Peyer's patch (tissue), 4 donors: ENCODE data around the gene ARHGAP5. TPM values are rescaled to one million over a fixed set of nuclear protein-coding genes. Genes with fewer than 3 reads are reported as not detected.

ENCODE experiments used
- DNase-seq, 3 donors: peaks; one replicate each; pipeline ENCODE4 v3.0.0-alpha.2; 2017 to 2019
- H3K27ac ChIP-seq, 4 donors: fragments of 200-600 bp; sonication (generic); one replicate each; pipeline ENCODE4 v1.5.1; 2016 to 2019
- H3K27me3 ChIP-seq, 2 donors: fragments of 200-600 bp; sonication (generic); one replicate each; pipeline ENCODE4 v1.5.1; 2019
- H3K36me3 ChIP-seq, 3 donors: fragments of 200-600 bp; sonication (generic); one replicate each; pipeline ENCODE4 v1.5.1; 2016 to 2019
- H3K4me1 ChIP-seq, 4 donors: fragments of 200-600 bp; sonication (generic); one replicate each; pipeline ENCODE4 v1.5.1; 2016 to 2019
- H3K4me3 ChIP-seq, 4 donors: fragments of 200-600 bp; sonication (generic); 1 replicate in 3 of 4; 2 replicates in 1 of 4; pipeline ENCODE4 v1.5.1; 2016 to 2019; ENCODE audit warnings: mild to moderate bottlenecking in 1 of 4
- H3K9me3 ChIP-seq, 4 donors: fragments of 200-600 bp; sonication (generic); one replicate each; pipeline ENCODE4 v1.5.1; 2016 to 2019; ENCODE audit warnings: mild to moderate bottlenecking in 1 of 4
- POLR2A ChIP-seq, 2 donors: fragments of 450-650 bp; IDR thresholded peaks; one replicate each; pipeline ENCODE4 v1.5.1; 2017; ENCODE audit warnings: antibody characterized with exemption in 2 of 2, mild to moderate bottlenecking in 2 of 2, moderate library complexity in 2 of 2
- total RNA-seq, 4 donors: library from RNA; depleted of rRNA; stranded (reverse); fragments of >200 nt; gene quantifications; one replicate each; pipeline ENCODE4 v1.1.0, GENCODE V29; 2016
- TF ChIP-seq, protein P1 (sequence below), 6 experiments: fragments of 450-650 bp in 4 of 6; fragments of 200-600 bp in 2 of 6; sonication (generic) in 1 of 6; IDR thresholded peaks; one replicate each; pipeline ENCODE4 v1.5.1; 2017 to 2019; ENCODE audit warnings: antibody characterized with exemption in 6 of 6, mild to moderate bottlenecking in 3 of 6, moderate library complexity in 1 of 6

Gene ARHGAP5
- total RNA-seq, 4 donors from 2014 or later: 113 to 123 (median 115) TPM

DNA sequence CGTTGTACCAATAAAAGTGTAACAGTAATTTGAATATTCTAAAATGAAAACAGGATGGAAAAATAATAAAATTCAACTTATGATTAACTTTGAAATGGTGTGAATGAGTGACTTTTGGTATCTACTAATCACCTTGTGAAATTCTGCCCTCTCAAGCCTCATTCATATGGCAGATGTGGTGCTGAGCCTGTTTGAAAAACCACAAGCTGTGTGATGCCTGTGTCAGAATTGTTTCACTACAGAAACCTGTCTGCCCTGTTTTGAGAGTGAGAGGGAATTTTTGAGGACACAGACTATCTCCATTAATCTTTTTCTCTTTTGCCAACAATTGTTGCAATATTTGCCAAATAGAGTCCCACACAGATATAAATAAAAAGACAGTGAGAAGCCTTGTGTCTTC, 120.8 kb downstream of the ARHGAP5 start:
- peaks cover 0 to 15% (median 0%) of the 10 kb centered on the region in 4 donors for H3K4me1 ChIP-seq
- DNase-seq: no peak
- no peaks in the 10 kb centered on the region for H3K36me3 ChIP-seq
- H3K4me3 ChIP-seq: no peak overlapping the region
- H3K27me3 ChIP-seq: no peaks in the 10 kb centered on the region
- TF ChIP-seq, protein P1, sequence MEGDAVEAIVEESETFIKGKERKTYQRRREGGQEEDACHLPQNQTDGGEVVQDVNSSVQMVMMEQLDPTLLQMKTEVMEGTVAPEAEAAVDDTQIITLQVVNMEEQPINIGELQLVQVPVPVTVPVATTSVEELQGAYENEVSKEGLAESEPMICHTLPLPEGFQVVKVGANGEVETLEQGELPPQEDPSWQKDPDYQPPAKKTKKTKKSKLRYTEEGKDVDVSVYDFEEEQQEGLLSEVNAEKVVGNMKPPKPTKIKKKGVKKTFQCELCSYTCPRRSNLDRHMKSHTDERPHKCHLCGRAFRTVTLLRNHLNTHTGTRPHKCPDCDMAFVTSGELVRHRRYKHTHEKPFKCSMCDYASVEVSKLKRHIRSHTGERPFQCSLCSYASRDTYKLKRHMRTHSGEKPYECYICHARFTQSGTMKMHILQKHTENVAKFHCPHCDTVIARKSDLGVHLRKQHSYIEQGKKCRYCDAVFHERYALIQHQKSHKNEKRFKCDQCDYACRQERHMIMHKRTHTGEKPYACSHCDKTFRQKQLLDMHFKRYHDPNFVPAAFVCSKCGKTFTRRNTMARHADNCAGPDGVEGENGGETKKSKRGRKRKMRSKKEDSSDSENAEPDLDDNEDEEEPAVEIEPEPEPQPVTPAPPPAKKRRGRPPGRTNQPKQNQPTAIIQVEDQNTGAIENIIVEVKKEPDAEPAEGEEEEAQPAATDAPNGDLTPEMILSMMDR (IDR thresholded peaks at IDR 0.05): no peak
- no peak for TF ChIP-seq POLR2A (IDR thresholded peaks at IDR 0.05)
- H3K9me3 ChIP-seq: no peaks in the 10 kb centered on the region
- H3K27ac ChIP-seq: no peak overlapping the region

DNA sequence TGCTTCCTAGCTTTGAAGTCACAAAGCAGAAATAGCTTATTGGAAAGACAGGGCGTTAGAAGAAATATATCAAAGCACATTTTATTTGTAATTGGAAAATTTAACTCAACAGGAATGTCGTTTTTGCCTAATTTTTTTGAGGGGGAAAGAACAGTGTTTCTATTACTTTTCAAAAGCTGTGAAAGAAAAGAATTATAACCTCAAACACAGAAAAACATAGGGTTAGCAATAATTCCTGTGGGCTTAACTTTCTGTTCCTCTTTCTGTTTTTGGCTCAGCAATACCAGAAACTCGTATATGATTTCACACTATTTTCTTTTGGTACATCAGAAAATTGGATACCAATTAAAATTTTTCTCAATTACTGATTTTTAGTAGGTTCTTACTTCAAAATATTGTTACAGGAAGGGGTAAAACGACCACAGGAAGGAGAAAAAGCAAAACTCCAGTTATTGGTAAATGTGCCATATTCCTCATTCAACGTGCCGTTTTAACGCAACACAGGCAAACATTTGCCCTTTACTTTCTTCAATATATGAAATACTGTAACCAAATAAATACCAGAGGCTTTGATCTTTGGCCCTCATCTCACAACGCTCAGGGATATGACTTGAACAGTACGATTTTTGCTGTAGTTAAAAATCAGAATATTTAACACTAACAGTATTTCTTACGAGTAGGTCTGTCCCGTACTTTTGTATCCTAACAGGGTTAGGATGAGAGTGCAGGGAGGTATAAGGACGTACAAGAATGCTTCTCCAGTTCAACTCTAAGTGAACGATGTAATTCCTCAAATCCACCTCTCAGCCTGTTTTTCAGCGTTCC, 123.5 kb downstream of the ARHGAP5 start:
- TF ChIP-seq POLR2A (IDR thresholded peaks at IDR 0.05): no peak
- TF ChIP-seq, protein P1 (IDR thresholded peaks at IDR 0.05): peak in 2 of 6 experiments; percentile 7 to 11
- Histone ChIP-seq H3K4me1 (peaks cover 0 to 15% (median 0%) of the 10 kb centered on the region in 4 donors), H3K36me3 (no peaks in the 10 kb centered on the region), H3K4me3 (peak overlapping the region; percentile 61 to 72 (median 66)), H3K9me3 (no peaks in the 10 kb centered on the region), H3K27ac (peak overlapping the region; percentile 82 to 91 (median 88)), H3K27me3 (no peaks in the 10 kb centered on the region)
- no peak for DNase-seq

DNA sequence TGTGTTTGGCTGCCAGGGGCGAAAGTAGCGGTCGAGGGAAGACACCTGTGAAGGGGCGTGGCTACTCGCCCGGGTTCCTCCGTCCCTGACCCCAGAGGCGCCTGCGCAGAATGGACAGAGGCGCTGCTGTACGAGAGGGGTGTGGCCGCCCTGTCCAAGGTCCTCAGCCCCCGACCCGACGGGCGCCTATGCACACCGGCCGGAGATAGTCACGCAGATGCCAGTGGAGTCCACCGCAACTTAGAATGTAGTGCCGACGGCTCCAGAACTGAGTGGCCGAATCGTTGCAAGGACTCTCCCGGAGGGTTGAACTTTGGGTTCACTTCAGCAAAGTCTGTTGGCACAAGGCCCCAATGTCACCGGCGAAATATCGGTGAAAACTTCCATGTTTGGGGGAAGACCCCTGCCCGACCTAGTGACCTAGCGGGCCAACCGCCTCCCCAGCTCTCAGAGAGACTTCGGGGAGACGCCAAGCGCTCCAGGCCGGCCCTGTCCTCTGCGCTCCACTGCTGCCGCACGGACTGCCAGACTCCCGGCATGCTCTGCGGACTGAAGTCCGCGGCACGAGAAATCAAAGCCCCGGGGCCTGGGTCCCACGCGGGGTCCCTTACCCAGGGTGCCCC, 124.2 kb downstream of the ARHGAP5 start:
- Histone ChIP-seq H3K4me1 (peaks cover 0 to 15% (median 0%) of the 10 kb centered on the region in 4 donors), H3K4me3 (peak overlapping the region; percentile 61 to 72 (median 66)), H3K27me3 (no peaks in the 10 kb centered on the region), H3K27ac (peak overlapping the region; percentile 82 to 91 (median 88)), H3K36me3 (no peaks in the 10 kb centered on the region), H3K9me3 (no peaks in the 10 kb centered on the region)
- TF ChIP-seq POLR2A (IDR thresholded peaks at IDR 0.05): peak; percentile 52 to 58
- TF ChIP-seq, protein P1 (IDR thresholded peaks at IDR 0.05): peak in 1 of 6 experiments; percentile 1
- DNase-seq: peak; percentile 92 to 97 (median 94)

DNA sequence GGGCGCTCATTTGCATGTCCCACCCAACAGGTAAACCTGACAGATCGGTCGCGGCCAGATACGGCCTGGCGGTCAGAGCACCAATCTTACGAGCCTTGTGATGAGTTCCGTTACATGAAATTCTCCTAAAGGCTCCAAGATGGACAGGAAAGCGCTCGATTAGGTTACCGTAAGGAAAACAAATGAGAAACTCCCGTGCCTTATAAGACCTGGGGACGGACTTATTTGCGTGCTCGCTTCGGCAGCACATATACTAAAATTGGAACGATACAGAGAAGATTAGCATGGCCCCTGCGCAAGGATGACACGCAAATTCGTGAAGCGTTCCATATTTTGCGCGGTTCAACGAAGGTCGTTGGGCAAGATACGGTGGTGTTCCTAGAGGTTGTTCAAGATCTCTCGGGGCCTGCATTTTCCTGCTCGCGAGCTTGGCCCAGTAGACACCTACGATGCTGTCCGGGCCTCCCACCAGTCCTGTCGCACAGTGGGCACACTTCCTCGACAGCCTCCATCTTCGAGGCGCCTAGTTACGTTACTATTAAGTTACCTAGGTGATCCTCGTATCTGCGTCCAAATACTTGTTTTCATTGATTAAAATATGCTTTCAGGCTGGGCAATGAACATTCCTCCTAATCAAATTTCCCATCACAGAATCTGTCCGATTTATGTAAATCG, 124.8 kb downstream of the ARHGAP5 start, which contains the start of gene RNU6-7:
RNU6-7 (plus strand) TSS at position 230 of the 675 bp plus-strand sequence.
- TF ChIP-seq POLR2A (IDR thresholded peaks at IDR 0.05): no peak
- TF ChIP-seq, protein P1 (IDR thresholded peaks at IDR 0.05): no peak
- Histone ChIP-seq H3K36me3 (no peaks in the 10 kb centered on the region), H3K4me3 (peak within 1 kb of the TSS; percentile 61 to 72 (median 66)), H3K4me1 (peaks cover 0 to 15% (median 0%) of the 10 kb centered on the region in 4 donors), H3K27me3 (no peaks in the 10 kb centered on the region), H3K27ac (peak within 1 kb of the TSS; percentile 82 to 91 (median 88)), H3K9me3 (no peaks in the 10 kb centered on the region)
- DNase-seq: peak in 2 of 3 donors; percentile 33 to 58

DNA sequence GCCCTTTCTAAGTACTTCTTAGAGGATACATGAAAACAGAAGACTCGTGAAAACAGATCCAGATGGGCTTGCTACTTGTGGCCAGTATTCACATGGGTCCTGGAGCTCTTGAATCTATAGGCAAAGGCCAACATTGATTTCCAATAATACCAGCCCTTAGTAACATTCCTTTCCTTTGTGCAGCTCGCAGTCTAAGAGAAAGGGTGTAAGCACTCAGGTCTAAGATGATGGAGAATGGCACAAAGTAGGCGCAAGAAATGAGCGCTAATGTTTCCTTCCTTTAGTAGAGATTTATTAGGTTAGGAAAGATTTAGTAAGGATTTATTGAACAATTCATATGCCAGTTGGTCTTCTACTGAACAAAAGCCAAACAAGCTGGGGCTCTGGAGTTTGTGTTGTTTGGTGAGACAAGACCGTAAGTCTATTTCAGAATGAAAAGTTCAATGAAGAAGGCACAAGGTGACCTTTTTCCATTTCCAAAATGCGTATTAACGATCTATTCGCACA, 125.4 kb downstream of the ARHGAP5 start:
- Histone ChIP-seq H3K4me3 (peak overlapping the region; percentile 61 to 72 (median 66)), H3K9me3 (no peaks in the 10 kb centered on the region), H3K4me1 (peaks cover 0 to 15% (median 0%) of the 10 kb centered on the region in 4 donors), H3K36me3 (no peaks in the 10 kb centered on the region), H3K27me3 (no peaks in the 10 kb centered on the region), H3K27ac (peak overlapping the region; percentile 82 to 91 (median 88))
- no peak for DNase-seq
- TF ChIP-seq POLR2A (IDR thresholded peaks at IDR 0.05): no peak
- TF ChIP-seq, protein P1 (IDR thresholded peaks at IDR 0.05): no peak
